ENCODE measurements around the gene FCGR2B.
"Not testable (repeated sequence)": the region's sequence is repeated elsewhere in the genome, so short reads cannot be mapped to it uniquely, and the experiment has no call there.

- not testable (repeated sequence) for TF ChIP-seq CTCF (conservative IDR thresholded peaks at IDR 0.05 in 1 of 2, IDR thresholded peaks at IDR 0.05 in 1 of 2; ENCODE audit: low read depth in 1 of 2, low read length in 2 of 2); EZH2 (IDR thresholded peaks at IDR 0.05; ENCODE audit: low read length, missing control alignments)
Measured at GRCh38 chr1:161661660-161662311, 1.2 kb upstream of the FCGR2B start.
